ENCODE measurements around the gene MISP.

MISP gene

GRCh38 chr19:795073-795611, 44.2 kb downstream of the MISP start:
- Histone ChIP-seq H3K9me3 (ENCODE audit: insufficient read depth, low read length) (no peaks in the 10 kb centered on the region), H3K9ac (ENCODE audit: insufficient read length, low read depth) (peak overlapping the region; percentile 39), H3K27me3 (ENCODE audit: insufficient read depth, insufficient read length) (no peaks in the 10 kb centered on the region), H3K4me3 (ENCODE audit: insufficient read length, low read depth) (no peak overlapping the region), H3K36me3 (ENCODE audit: insufficient read depth, insufficient read length, low read length) (peaks cover 20% of the 10 kb centered on the region), H3K4me1 (ENCODE audit: insufficient read depth, insufficient read length) (peaks cover 12% of the 10 kb centered on the region)
- TF ChIP-seq YY1 (IDR thresholded peaks at IDR 0.05; ENCODE audit: insufficient read depth, insufficient read length): no peak
- TF ChIP-seq SUZ12 (IDR thresholded peaks at IDR 0.05; ENCODE audit: extremely low read depth, insufficient read depth, insufficient read length): no peak
- no peak for TF ChIP-seq ZNF274 (IDR thresholded peaks at IDR 0.05; ENCODE audit: low read depth, low read length)
- no peak for DNase-seq (ENCODE audit: low read depth, low spot score)

GRCh38 chr19:795691-796581, 45.0 kb downstream of the MISP start:
- TF ChIP-seq ZNF274 (IDR thresholded peaks at IDR 0.05; ENCODE audit: low read depth, low read length): no peak
- no peak for TF ChIP-seq YY1 (IDR thresholded peaks at IDR 0.05; ENCODE audit: insufficient read depth, insufficient read length)
- no peak for TF ChIP-seq SUZ12 (IDR thresholded peaks at IDR 0.05; ENCODE audit: extremely low read depth, insufficient read depth, insufficient read length)
- H3K4me1 ChIP-seq (ENCODE audit: insufficient read depth, insufficient read length): peaks cover 19% of the 10 kb centered on the region
- H3K9ac ChIP-seq (ENCODE audit: insufficient read length, low read depth): peak overlapping the region; percentile 94
- peak overlapping the region; percentile 75 for H3K4me3 ChIP-seq (ENCODE audit: insufficient read length, low read depth)
- H3K9me3 ChIP-seq (ENCODE audit: insufficient read depth, low read length): no peaks in the 10 kb centered on the region
- no peak for DNase-seq (ENCODE audit: low read depth, low spot score)
- H3K36me3 ChIP-seq (ENCODE audit: insufficient read depth, insufficient read length, low read length): peaks cover 28% of the 10 kb centered on the region
- no peaks in the 10 kb centered on the region for H3K27me3 ChIP-seq (ENCODE audit: insufficient read depth, insufficient read length)

- Histone ChIP-seq H3K4me1 (ENCODE audit: insufficient read depth, insufficient read length) (peaks cover 29% of the 10 kb centered on the region), H3K9me3 (ENCODE audit: insufficient read depth, low read length) (no peaks in the 10 kb centered on the region), H3K9ac (ENCODE audit: insufficient read length, low read depth) (peak within 1 kb of the TSS; percentile 94), H3K36me3 (ENCODE audit: insufficient read depth, insufficient read length, low read length) (peaks cover 38% of the 10 kb centered on the region), H3K4me3 (ENCODE audit: insufficient read length, low read depth) (peak within 1 kb of the TSS; percentile 85), H3K27me3 (ENCODE audit: insufficient read depth, insufficient read length) (no peaks in the 10 kb centered on the region)
- peak; percentile 100 for DNase-seq (ENCODE audit: low read depth, low spot score)
- TF ChIP-seq ZNF274 (IDR thresholded peaks at IDR 0.05; ENCODE audit: low read depth, low read length): no peak
- TF ChIP-seq YY1 (IDR thresholded peaks at IDR 0.05; ENCODE audit: insufficient read depth, insufficient read length): peak; percentile 100
- TF ChIP-seq SUZ12 (IDR thresholded peaks at IDR 0.05; ENCODE audit: extremely low read depth, insufficient read depth, insufficient read length): no peak
Observed at GRCh38 chr19:796692-797527, 46.0 kb downstream of the MISP start, which contains the start of gene PTBP1. PTBP1 (plus strand) TSS chr19:797452; CDS start chr19:797498, 46 bp downstream.

- Histone ChIP-seq H3K9me3 (ENCODE audit: insufficient read depth, low read length) (no peaks in the 10 kb centered on the region), H3K4me1 (ENCODE audit: insufficient read depth, insufficient read length) (peaks cover 37% of the 10 kb centered on the region), H3K27me3 (ENCODE audit: insufficient read depth, insufficient read length) (no peaks in the 10 kb centered on the region), H3K9ac (ENCODE audit: insufficient read length, low read depth) (peak overlapping the region; percentile 91), H3K4me3 (ENCODE audit: insufficient read length, low read depth) (peak overlapping the region; percentile 85), H3K36me3 (ENCODE audit: insufficient read depth, insufficient read length, low read length) (peaks cover 47% of the 10 kb centered on the region)
- no peak for DNase-seq (ENCODE audit: low read depth, low spot score)
- TF ChIP-seq YY1 (IDR thresholded peaks at IDR 0.05; ENCODE audit: insufficient read depth, insufficient read length) (no peak), SUZ12 (IDR thresholded peaks at IDR 0.05; ENCODE audit: extremely low read depth, insufficient read depth, insufficient read length) (no peak), ZNF274 (IDR thresholded peaks at IDR 0.05; ENCODE audit: low read depth, low read length) (no peak)
Observed at GRCh38 chr19:797528-798414, 46.9 kb downstream of the MISP start.

- TF ChIP-seq ZNF274 (IDR thresholded peaks at IDR 0.05; ENCODE audit: low read depth, low read length) (no peak), YY1 (IDR thresholded peaks at IDR 0.05; ENCODE audit: insufficient read depth, insufficient read length) (no peak), SUZ12 (IDR thresholded peaks at IDR 0.05; ENCODE audit: extremely low read depth, insufficient read depth, insufficient read length) (no peak)
- Histone ChIP-seq H3K9ac (ENCODE audit: insufficient read length, low read depth) (peak overlapping the region; percentile 91), H3K4me1 (ENCODE audit: insufficient read depth, insufficient read length) (peaks cover 43% of the 10 kb centered on the region), H3K27me3 (ENCODE audit: insufficient read depth, insufficient read length) (no peaks in the 10 kb centered on the region), H3K36me3 (ENCODE audit: insufficient read depth, insufficient read length, low read length) (peaks cover 54% of the 10 kb centered on the region), H3K9me3 (ENCODE audit: insufficient read depth, low read length) (no peaks in the 10 kb centered on the region), H3K4me3 (ENCODE audit: insufficient read length, low read depth) (peak overlapping the region; percentile 85)
- no peak for DNase-seq (ENCODE audit: low read depth, low spot score)
Observed at GRCh38 chr19:798415-799075, 47.6 kb downstream of the MISP start.
